ENCODE results near the gene DTX2.
"Not testable (repeated sequence)": the region's sequence is repeated elsewhere in the genome, so short reads cannot be mapped to it uniquely, and the experiment has no call there.

GRCh38 chr7:76483081-76483480 is 21.6 kb downstream of the DTX2 start:
- not testable (repeated sequence) for TF ChIP-seq CTCF (IDR thresholded peaks at IDR 0.05; ENCODE audit: low read depth, low read length, poor library complexity, severe bottlenecking); EZH2phosphoT487 (IDR thresholded peaks at IDR 0.05; ENCODE audit: borderline replicate concordance, low read length)
